ENCODE data around the gene MRPL34. TPM values are rescaled to one million over a fixed set of nuclear protein-coding genes. Genes with fewer than 3 reads are reported as not detected.
A peak's percentile ranks its signal among the peaks of the same experiment; 100 is the strongest.

The MRPL34 gene
- total and polyA plus RNA-seq, 4 donors: 22.3 to 137 (median 93.4) TPM

DNA sequence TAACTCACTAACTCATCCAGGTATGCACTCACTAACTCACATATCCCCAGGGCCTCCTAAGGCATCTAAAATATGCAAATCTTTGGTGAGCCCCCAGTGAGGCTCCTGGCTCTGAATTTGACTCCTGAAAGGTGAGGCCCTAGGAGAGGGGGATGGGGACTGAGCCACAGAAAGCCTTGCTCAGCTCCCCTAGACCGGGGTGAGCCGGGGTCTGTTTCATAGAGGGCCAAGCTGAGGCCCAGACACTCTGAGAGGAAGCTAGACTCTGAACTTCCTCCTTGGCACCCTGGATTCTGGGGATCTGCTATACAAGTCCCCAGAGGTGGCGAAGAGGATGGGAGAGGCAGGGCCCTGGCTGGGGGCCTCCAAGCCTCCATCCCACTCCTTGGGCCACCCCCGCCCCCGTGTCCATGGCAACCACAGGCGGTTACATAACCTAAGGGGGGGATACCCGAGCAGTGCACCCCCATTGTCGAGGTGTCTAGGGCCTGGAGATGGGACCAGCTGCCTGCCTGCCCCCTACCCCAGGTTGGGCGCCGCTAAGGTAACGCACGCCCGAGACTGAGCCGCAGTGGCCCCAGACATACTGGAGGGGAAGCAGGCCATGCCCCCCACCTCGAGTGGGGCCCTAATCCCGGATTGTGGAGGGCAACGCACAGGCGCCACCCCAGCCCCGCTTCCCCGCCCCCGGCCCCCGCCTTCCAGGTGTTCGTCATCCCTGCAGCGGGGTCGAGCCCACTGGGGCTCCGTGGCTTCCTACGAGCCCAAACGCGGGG lies 3.1 kb upstream of the MRPL34 start:
- H3K4me3 ChIP-seq: peak overlapping the region; percentile 48
- H3K4me1 ChIP-seq (ENCODE audit: control insufficient read depth in 5 of 5, insufficient read depth in 5 of 5, low read length in 5 of 5): peaks cover 2 to 31% (median 5%) of the 10 kb centered on the region in 5 donors
- H3K27me3 ChIP-seq (ENCODE audit: control insufficient read depth in 3 of 3, insufficient read depth in 3 of 3, low read length in 2 of 3): no peaks in the 10 kb centered on the region
- H3K36me3 ChIP-seq (ENCODE audit: control insufficient read depth in 4 of 4, insufficient read depth in 4 of 4, low read length in 4 of 4): peaks cover 0 to 7% (median 5%) of the 10 kb centered on the region in 4 donors
- WGBS, 2 donors: 8 to 10% methylated on average over 24 to 29 of the region's 29 CpGs
- TF ChIP-seq, protein P1, sequence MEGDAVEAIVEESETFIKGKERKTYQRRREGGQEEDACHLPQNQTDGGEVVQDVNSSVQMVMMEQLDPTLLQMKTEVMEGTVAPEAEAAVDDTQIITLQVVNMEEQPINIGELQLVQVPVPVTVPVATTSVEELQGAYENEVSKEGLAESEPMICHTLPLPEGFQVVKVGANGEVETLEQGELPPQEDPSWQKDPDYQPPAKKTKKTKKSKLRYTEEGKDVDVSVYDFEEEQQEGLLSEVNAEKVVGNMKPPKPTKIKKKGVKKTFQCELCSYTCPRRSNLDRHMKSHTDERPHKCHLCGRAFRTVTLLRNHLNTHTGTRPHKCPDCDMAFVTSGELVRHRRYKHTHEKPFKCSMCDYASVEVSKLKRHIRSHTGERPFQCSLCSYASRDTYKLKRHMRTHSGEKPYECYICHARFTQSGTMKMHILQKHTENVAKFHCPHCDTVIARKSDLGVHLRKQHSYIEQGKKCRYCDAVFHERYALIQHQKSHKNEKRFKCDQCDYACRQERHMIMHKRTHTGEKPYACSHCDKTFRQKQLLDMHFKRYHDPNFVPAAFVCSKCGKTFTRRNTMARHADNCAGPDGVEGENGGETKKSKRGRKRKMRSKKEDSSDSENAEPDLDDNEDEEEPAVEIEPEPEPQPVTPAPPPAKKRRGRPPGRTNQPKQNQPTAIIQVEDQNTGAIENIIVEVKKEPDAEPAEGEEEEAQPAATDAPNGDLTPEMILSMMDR (IDR thresholded peaks at IDR 0.05; ENCODE audit: control extremely low read depth, extremely low read depth): no peak
- peak overlapping the region; percentile 21 to 57 for H3K27ac ChIP-seq (ENCODE audit: low read depth in 1 of 2, low read length in 1 of 2)
- DNase-seq: no peak
- peaks cover 0 to 3% (median 0%) of the 10 kb centered on the region in 4 donors for H3K9me3 ChIP-seq (ENCODE audit: control insufficient read depth in 4 of 4, insufficient read depth in 3 of 4, low read length in 3 of 4)
- H3K9ac ChIP-seq (ENCODE audit: insufficient read depth in 1 of 2, low read length in 2 of 2): peak overlapping the region in 1 of 2 donors; percentile 11
- no peak for ATAC-seq (ENCODE audit: insufficient read depth, low FRiP score)

DNA sequence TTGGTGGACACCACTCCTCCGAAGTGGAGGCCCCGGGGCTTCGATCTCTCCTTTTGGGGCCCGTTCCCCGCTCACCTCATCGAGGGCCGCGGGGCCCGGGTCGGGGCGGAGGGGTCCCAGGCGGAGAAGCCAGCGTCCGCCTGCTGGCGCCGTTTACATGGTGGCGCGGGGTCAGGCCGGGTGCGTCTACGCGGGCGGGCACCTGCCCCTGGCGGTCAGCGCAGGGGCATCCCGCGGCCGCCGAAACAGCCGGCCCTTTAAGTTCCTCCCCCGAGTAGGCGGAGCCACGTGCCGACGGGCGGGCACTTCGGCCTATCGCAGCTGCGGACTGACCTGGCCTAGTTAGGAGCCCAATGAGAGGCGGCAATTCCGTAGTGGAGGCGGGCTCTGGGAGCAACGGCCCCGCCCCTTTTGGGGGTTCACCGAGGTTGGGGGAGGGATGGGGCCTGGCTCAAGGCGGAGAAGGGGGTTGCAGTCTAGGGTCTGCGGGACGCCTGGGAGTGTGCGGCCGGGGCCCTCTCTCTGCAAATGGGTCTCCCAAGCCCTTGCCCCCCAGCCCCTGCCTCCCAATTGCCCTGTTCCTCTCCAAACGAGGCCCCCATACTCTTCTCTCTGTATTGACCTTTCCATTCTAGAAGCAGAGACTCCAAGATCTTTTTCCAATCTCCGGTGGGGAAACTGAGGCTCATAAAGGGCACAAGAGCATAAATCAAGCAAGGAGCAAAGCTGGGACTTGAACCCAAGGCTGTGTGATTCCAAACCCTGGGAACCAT lies 2.3 kb upstream of the MRPL34 start, which contains the start of gene ABHD8:
ABHD8 (minus strand) TSS at position 259 of the 773 bp plus-strand sequence. CDS start 1,809 bp downstream, outside the sequence.
- DNase-seq: peak; percentile 96 to 97 (median 97)
- WGBS, 2 donors: 2% methylated on average over 42 to 52 of the region's 52 CpGs
- Histone ChIP-seq H3K36me3 (ENCODE audit: control insufficient read depth in 4 of 4, insufficient read depth in 4 of 4, low read length in 4 of 4) (peaks cover 0 to 7% (median 3%) of the 10 kb centered on the region in 4 donors), H3K9me3 (ENCODE audit: control insufficient read depth in 4 of 4, insufficient read depth in 3 of 4, low read length in 3 of 4) (peaks cover 0 to under 1% (median 0%) of the 10 kb centered on the region in 4 donors), H3K27me3 (ENCODE audit: control insufficient read depth in 3 of 3, insufficient read depth in 3 of 3, low read length in 2 of 3) (no peaks in the 10 kb centered on the region), H3K4me3 (peak within 1 kb of the TSS; percentile 48), H3K27ac (ENCODE audit: low read depth in 1 of 2, low read length in 1 of 2) (peak within 1 kb of the TSS; percentile 57 to 68), H3K9ac (ENCODE audit: insufficient read depth in 1 of 2, low read length in 2 of 2) (peak within 1 kb of the TSS in 1 of 2 donors; percentile 11), H3K4me1 (ENCODE audit: control insufficient read depth in 5 of 5, insufficient read depth in 5 of 5, low read length in 5 of 5) (peaks cover 2 to 31% (median 5%) of the 10 kb centered on the region in 5 donors)
- TF ChIP-seq, protein P1 (IDR thresholded peaks at IDR 0.05; ENCODE audit: control extremely low read depth, extremely low read depth): peak; percentile 18
- peak; percentile 83 for ATAC-seq (ENCODE audit: insufficient read depth, low FRiP score)

DNA sequence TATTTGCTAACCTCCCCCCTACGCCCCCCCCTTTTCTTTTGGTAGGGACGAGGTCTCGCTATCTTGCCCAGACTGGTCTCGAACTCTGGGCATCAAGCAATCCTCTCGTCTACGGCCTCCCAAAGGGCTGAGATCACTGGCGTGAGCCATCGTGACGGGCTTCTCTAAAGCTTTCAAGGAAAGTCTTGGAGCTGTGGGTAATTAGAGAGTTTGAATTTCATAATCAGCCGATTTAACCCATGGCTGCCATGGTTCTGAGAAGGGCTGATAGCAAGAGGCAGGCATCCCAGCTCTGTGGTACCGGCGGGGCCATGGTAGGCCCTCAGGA lies 1.8 kb upstream of the MRPL34 start:
- TF ChIP-seq, protein P1 (IDR thresholded peaks at IDR 0.05; ENCODE audit: control extremely low read depth, extremely low read depth): no peak
- DNase-seq (peak; percentile 18 to 60 (median 46)), ATAC-seq (ENCODE audit: insufficient read depth, low FRiP score) (no peak)
- Histone ChIP-seq H3K9me3 (ENCODE audit: control insufficient read depth in 4 of 4, insufficient read depth in 3 of 4, low read length in 3 of 4) (no peaks in the 10 kb centered on the region), H3K4me1 (ENCODE audit: control insufficient read depth in 5 of 5, insufficient read depth in 5 of 5, low read length in 5 of 5) (peaks cover 2 to 31% (median 5%) of the 10 kb centered on the region in 5 donors), H3K27me3 (ENCODE audit: control insufficient read depth in 3 of 3, insufficient read depth in 3 of 3, low read length in 2 of 3) (no peaks in the 10 kb centered on the region), H3K36me3 (ENCODE audit: control insufficient read depth in 4 of 4, insufficient read depth in 4 of 4, low read length in 4 of 4) (peaks cover 0 to 7% (median under 1%) of the 10 kb centered on the region in 4 donors), H3K4me3 (no peak overlapping the region), H3K9ac (ENCODE audit: insufficient read depth in 1 of 2, low read length in 2 of 2) (no peak overlapping the region), H3K27ac (ENCODE audit: low read depth in 1 of 2, low read length in 1 of 2) (peak overlapping the region; percentile 49 to 68)
- 63 to 70% methylated on average over 12 of the region's 12 CpGs for WGBS, 2 donors
